Smooth muscle cell (in vitro differentiated cells): ENCODE results near the gene GRK5. TPM values are rescaled to one million over a fixed set of nuclear protein-coding genes. Genes with fewer than 3 reads are reported as not detected.

ENCODE experiments used
- DNase-seq: peaks from one replicate; lab custom pipeline; 2025; ENCODE audit not compliant: unreplicated experiment; lab: John Stamatoyannopoulos, UW
- H2AFZ ChIP-seq: fragments of 200-600 bp; sonication (generic); 2 replicates; pipeline ENCODE4 v1.6.0; 2016; ENCODE audit warnings: antibody characterized with exemption, low read depth, mild to moderate bottlenecking
- H3F3A ChIP-seq: fragments of 200-600 bp; sonication (generic); 2 replicates; pipeline ENCODE4 v1.6.0; 2017; ENCODE audit warnings: antibody characterized with exemption, low read depth
- H3K27ac ChIP-seq: fragments of 200-600 bp; sonication (generic); 2 replicates; pipeline ENCODE4 v1.5.1; 2016; ENCODE audit warnings: low read depth, mild to moderate bottlenecking
- H3K27me3 ChIP-seq: fragments of 200-600 bp; sonication (generic); 2 replicates; pipeline ENCODE4 v1.6.1; 2016; ENCODE audit warnings: low read depth, mild to moderate bottlenecking
- H3K36me3 ChIP-seq: fragments of 200-600 bp; sonication (generic); 2 replicates; pipeline ENCODE4 v1.5.1; 2016; ENCODE audit warnings: low read depth
- H3K4me1 ChIP-seq: fragments of 200-600 bp; sonication (generic); 2 replicates; pipeline ENCODE4 v1.5.1; 2016; ENCODE audit warnings: low read depth
- H3K4me2 ChIP-seq: fragments of 200-600 bp; sonication (generic); 2 replicates; pipeline ENCODE4 v1.6.0; 2016; ENCODE audit warnings: mild to moderate bottlenecking
- H3K4me3 ChIP-seq: fragments of 200-600 bp; sonication (generic); 2 replicates; pipeline ENCODE4 v1.5.1; 2016; ENCODE audit warnings: mild to moderate bottlenecking
- H3K79me2 ChIP-seq: fragments of 200-600 bp; sonication (generic); 2 replicates; pipeline ENCODE4 v1.6.0; 2016; ENCODE audit warnings: low read depth, mild to moderate bottlenecking
- H3K9ac ChIP-seq: fragments of 200-600 bp; sonication (generic); 2 replicates; pipeline ENCODE4 v1.6.0; 2016; ENCODE audit warnings: low read depth
- H3K9me3 ChIP-seq: fragments of 200-600 bp; sonication (generic); replicated peaks from 2 replicates; pipeline ENCODE4 v1.5.1; 2016; ENCODE audit warnings: low read depth
- H4K20me1 ChIP-seq: fragments of 200-600 bp; sonication (generic); 2 replicates; pipeline ENCODE4 v1.6.0; 2016; ENCODE audit warnings: low read depth
- CTCF ChIP-seq: fragments of 200-600 bp; sonication (generic); IDR thresholded peaks from 2 replicates; pipeline ENCODE4 v1.5.1; 2017; ENCODE audit warnings: borderline replicate concordance, mild to moderate bottlenecking, antibody characterized with exemption; ENCODE audit not compliant: insufficient read depth, poor library complexity, severe bottlenecking
- WGBS: methylation state at CpG from one replicate; pipeline ENCODE4 v1.1.7; 2016; ENCODE audit warnings: low lambda C conversion rate; 5-methylcytosine and 5-hydroxymethylcytosine counted together
- polyA plus RNA-seq: library from polyadenylated mRNA; unstranded; fragments of >200 nt; fragmentation: Nextera tagmentation; extraction: Ambion mirVana; gene quantifications from 2 replicates; pipeline ENCODE4 v1.2.1, GENCODE V29; 2016
- total RNA-seq: library from RNA; depleted of rRNA; stranded (reverse); fragments of >200 nt; gene quantifications from 2 replicates; pipeline ENCODE4 v1.2.3, GENCODE V29; 2014

Gene GRK5
- total and polyA plus RNA-seq, 2 experiments from 2014 or later, result 4.4 to 5.2 TPM

- WGBS, result 89% methylated on average over 5 of the region's 5 CpGs
Observed at GRCh38 chr10:119312241-119312640, 104.9 kb downstream of the GRK5 start.

GRCh38 chr10:119313024-119313423 lies 105.7 kb downstream of the GRK5 start:
- no peaks in the 10 kb centered on the region for H3K9me3 ChIP-seq
- no peak overlapping the region for H3K4me2 ChIP-seq
- H3K4me3 ChIP-seq, result no peak overlapping the region
- H3F3A ChIP-seq, result peaks cover 9% of the 10 kb centered on the region
- no peaks in the 10 kb centered on the region for H3K79me2 ChIP-seq
- H3K9ac ChIP-seq, result no peak overlapping the region
- TF ChIP-seq CTCF, result no peak
- DNase-seq, result no peak
- H3K36me3 ChIP-seq, result no peaks in the 10 kb centered on the region
- peaks cover 38% of the 10 kb centered on the region for H3K4me1 ChIP-seq
- H3K27ac ChIP-seq, result no peak overlapping the region
- H2AFZ ChIP-seq, result no peak overlapping the region
- peaks cover 22% of the 10 kb centered on the region for H4K20me1 ChIP-seq
- H3K27me3 ChIP-seq, result no peaks in the 10 kb centered on the region
- 56% methylated on average over 1 of the region's 1 CpG for WGBS

More at GRCh38 chr10:119312241-119312640, 104.9 kb downstream of the GRK5 start:
- Histone ChIP-seq H2AFZ (no peak overlapping the region), H3K4me1 (peaks cover 30% of the 10 kb centered on the region), H3K27ac (no peak overlapping the region), H3K9me3 (no peaks in the 10 kb centered on the region), H3K79me2 (no peaks in the 10 kb centered on the region), H4K20me1 (peaks cover 28% of the 10 kb centered on the region), H3K9ac (no peak overlapping the region), H3K27me3 (no peaks in the 10 kb centered on the region), H3K4me3 (no peak overlapping the region), H3K36me3 (no peaks in the 10 kb centered on the region), H3K4me2 (no peak overlapping the region), H3F3A (peaks cover 9% of the 10 kb centered on the region)
- no peak for TF ChIP-seq CTCF
- DNase-seq, result no peak

GRCh38 chr10:119313644-119314043 lies 106.3 kb downstream of the GRK5 start:
- Histone ChIP-seq H3K27me3 (no peaks in the 10 kb centered on the region), H2AFZ (no peak overlapping the region), H3K4me1 (peaks cover 40% of the 10 kb centered on the region), H3K27ac (no peak overlapping the region), H4K20me1 (peaks cover 15% of the 10 kb centered on the region), H3K79me2 (no peaks in the 10 kb centered on the region), H3K36me3 (no peaks in the 10 kb centered on the region), H3K4me3 (no peak overlapping the region), H3F3A (peaks cover 9% of the 10 kb centered on the region), H3K4me2 (no peak overlapping the region), H3K9me3 (no peaks in the 10 kb centered on the region), H3K9ac (no peak overlapping the region)
- DNase-seq, result no peak
- WGBS, result 92% methylated on average over 7 of the region's 7 CpGs
- no peak for TF ChIP-seq CTCF

GRCh38 chr10:119314061-119314460 lies 106.7 kb downstream of the GRK5 start:
- 96% methylated on average over 11 of the region's 11 CpGs for WGBS

More at GRCh38 chr10:119314061-119314460, 106.7 kb downstream of the GRK5 start:
- DNase-seq, result no peak
- peaks cover 9% of the 10 kb centered on the region for H3F3A ChIP-seq
- H3K9ac ChIP-seq, result no peak overlapping the region
- no peak overlapping the region for H3K4me2 ChIP-seq
- peaks cover 40% of the 10 kb centered on the region for H3K4me1 ChIP-seq
- no peaks in the 10 kb centered on the region for H3K27me3 ChIP-seq
- no peaks in the 10 kb centered on the region for H3K79me2 ChIP-seq
- TF ChIP-seq CTCF, result no peak
- H3K27ac ChIP-seq, result no peak overlapping the region
- H4K20me1 ChIP-seq, result peaks cover 11% of the 10 kb centered on the region
- H2AFZ ChIP-seq, result no peak overlapping the region
- no peaks in the 10 kb centered on the region for H3K9me3 ChIP-seq
- no peaks in the 10 kb centered on the region for H3K36me3 ChIP-seq
- H3K4me3 ChIP-seq, result no peak overlapping the region
